ENCODE data around the gene C11orf24. TPM values are rescaled to one million over a fixed set of nuclear protein-coding genes. Genes with fewer than 3 reads are reported as not detected.

The C11orf24 gene
- total RNA-seq, 3 donors from 2014 or later, result 51.8 to 83.2 (median 53.2) TPM

- no peak for ATAC-seq
- peak in 1 of 3 donors; percentile 43 for DNase-seq
- intact Hi-C loops (cut with DNase I, micrococcal nuclease), result loop anchor here (5.0 to 10.0 kb wide), 2 partner anchors 39 to 126 kb away; no protein-coding TSS in a partner anchor
Measured at GRCh38 chr11:68258363-68258765, 13.4 kb downstream of the C11orf24 start.

GRCh38 chr11:68257477-68258362 lies 14.1 kb downstream of the C11orf24 start:
- peaks cover 6% of the 10 kb centered on the region for H3K4me1 ChIP-seq (ENCODE audit: low read depth)
- ATAC-seq (peak; percentile 96), DNase-seq (peak; percentile 96 to 100 (median 97))
- intact Hi-C loops (cut with DNase I, micrococcal nuclease), result loop anchor here (1.0 to 10.0 kb wide), 3 partner anchors 40 to 127 kb away; no protein-coding TSS in a partner anchor
- peak; percentile 67 for TF ChIP-seq CTCF (IDR thresholded peaks at IDR 0.05)
- H3K4me3 ChIP-seq, result no peak overlapping the region
- H3K36me3 ChIP-seq (ENCODE audit: low read depth), result no peaks in the 10 kb centered on the region
- no peaks in the 10 kb centered on the region for H3K9me3 ChIP-seq

More at GRCh38 chr11:68258363-68258765, 13.4 kb downstream of the C11orf24 start:
- Histone ChIP-seq H3K4me3 (no peak overlapping the region), H3K9me3 (no peaks in the 10 kb centered on the region), H3K4me1 (ENCODE audit: low read depth) (peaks cover 6% of the 10 kb centered on the region), H3K36me3 (ENCODE audit: low read depth) (no peaks in the 10 kb centered on the region)
- TF ChIP-seq CTCF (IDR thresholded peaks at IDR 0.05), result no peak

GRCh38 chr11:68256331-68256741 lies 15.4 kb downstream of the C11orf24 start:
- Histone ChIP-seq H3K4me3 (no peak overlapping the region), H3K9me3 (no peaks in the 10 kb centered on the region), H3K4me1 (ENCODE audit: low read depth) (peaks cover 6% of the 10 kb centered on the region), H3K36me3 (ENCODE audit: low read depth) (no peaks in the 10 kb centered on the region)
- intact Hi-C loops (cut with DNase I, micrococcal nuclease), result loop anchor here (5.0 to 10.0 kb wide), 2 partner anchors 41 to 128 kb away; no protein-coding TSS in a partner anchor
- ATAC-seq (no peak), DNase-seq (no peak)
- no peak for TF ChIP-seq CTCF (IDR thresholded peaks at IDR 0.05)

- H3K9me3 ChIP-seq, result no peaks in the 10 kb centered on the region
- H3K4me3 ChIP-seq, result no peak overlapping the region
- DNase-seq, result no peak
- no peak for ATAC-seq
- intact Hi-C loops (cut with DNase I, micrococcal nuclease), result loop anchor here (5.0 to 10.0 kb wide), 2 partner anchors 42 to 129 kb away; no protein-coding TSS in a partner anchor
- TF ChIP-seq CTCF (IDR thresholded peaks at IDR 0.05), result no peak
- peaks cover 6% of the 10 kb centered on the region for H3K4me1 ChIP-seq (ENCODE audit: low read depth)
- no peaks in the 10 kb centered on the region for H3K36me3 ChIP-seq (ENCODE audit: low read depth)
Measured at GRCh38 chr11:68255526-68255925, 16.2 kb downstream of the C11orf24 start.

GRCh38 chr11:68254421-68254820 lies 17.4 kb downstream of the C11orf24 start:
- Histone ChIP-seq H3K4me1 (ENCODE audit: low read depth) (peaks cover 6% of the 10 kb centered on the region), H3K36me3 (ENCODE audit: low read depth) (no peaks in the 10 kb centered on the region), H3K9me3 (no peaks in the 10 kb centered on the region), H3K4me3 (no peak overlapping the region)
- DNase-seq, result no peak
- no peak for TF ChIP-seq CTCF (IDR thresholded peaks at IDR 0.05)
- intact Hi-C loops (cut with DNase I, micrococcal nuclease), result loop anchor here in 1 of 2 donors (10.0 kb wide), 1 partner anchor 130 kb away; no protein-coding TSS in a partner anchor
- no peak for ATAC-seq
